ENCODE data around the gene AGK. TPM values are rescaled to one million over a fixed set of nuclear protein-coding genes. Genes with fewer than 3 reads are reported as not detected.

Gene AGK
- total and polyA plus RNA-seq, 2 of the 8 experiments (the other 6 are each of a cell fraction or from before 2014, with no cell fraction given) = 25.8 to 34.0 TPM

DNA sequence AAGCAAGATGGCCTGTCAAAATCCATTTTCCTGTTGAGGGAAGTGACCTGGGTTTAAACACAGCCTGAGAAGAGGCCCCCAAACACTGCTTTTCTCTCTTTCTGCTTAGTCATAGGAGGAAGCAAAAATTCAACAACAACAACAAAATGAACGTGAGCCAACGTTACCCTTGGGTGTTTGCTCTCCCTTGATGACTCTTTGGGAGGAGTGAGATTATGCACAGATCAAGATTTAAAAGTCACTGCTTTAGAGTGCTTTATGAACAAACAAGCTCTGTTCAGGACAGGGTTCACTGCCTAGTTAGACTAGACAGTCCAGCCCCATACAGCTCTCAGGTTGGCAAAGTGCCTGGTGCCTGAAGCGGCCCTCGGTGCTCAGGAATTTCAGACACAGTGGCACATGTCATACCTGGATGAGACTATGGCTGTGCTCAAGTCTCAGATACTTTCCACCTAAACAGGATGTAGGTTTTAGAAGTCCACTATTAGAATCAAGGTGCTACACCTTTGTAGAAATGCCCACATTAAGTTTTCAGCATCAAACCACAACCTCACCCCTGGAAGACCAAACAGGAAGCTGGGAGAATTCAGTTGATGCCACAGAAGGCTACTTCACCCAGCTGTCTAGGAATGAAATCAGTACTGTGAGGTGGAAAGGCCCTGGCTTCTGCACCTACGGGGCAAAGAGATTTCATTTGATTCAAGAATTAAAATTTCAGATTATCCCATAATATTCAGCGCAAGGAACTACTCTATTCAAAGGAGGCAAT, 112.1 kb downstream of the AGK start:
- Histone ChIP-seq H3K18ac (ENCODE audit: extremely low read depth, low read length) (no peak overlapping the region), H2AK5ac (ENCODE audit: low read depth, low read length) (no peak overlapping the region), H2BK12ac (ENCODE audit: low read depth, low read length) (no peak overlapping the region), H3K23me2 (ENCODE audit: low read depth, low read length) (no peaks in the 10 kb centered on the region), H3K23ac (ENCODE audit: insufficient read length) (no peak overlapping the region), H3K36me3 (ENCODE audit: control insufficient read depth in 2 of 4, insufficient read depth in 4 of 4, low read length in 3 of 4) (peaks cover 2 to 35% (median 19%) of the 10 kb centered on the region in 4 experiments; a peak in 7 of 8 replicates), H2BK5ac (ENCODE audit: low read depth, low read length) (no peak overlapping the region), H3K4me2 (ENCODE audit: insufficient read depth in 1 of 2, low read depth in 2 of 2, low read length in 2 of 2) (no peak overlapping the region), H4K91ac (replicated peaks; ENCODE audit: insufficient read length, low read length) (no peak overlapping the region), H3K27me3 (replicated peaks in 1 of 4; ENCODE audit: control insufficient read depth in 3 of 4, extremely low read depth in 1 of 4, insufficient read depth in 3 of 4, low read length in 3 of 4) (no peaks in the 10 kb centered on the region), H3K4me1 (replicated peaks in 1 of 4; ENCODE audit: control insufficient read depth in 3 of 4, insufficient read depth in 4 of 4, low read length in 3 of 4) (no peaks in the 10 kb centered on the region), H3K79me1 (ENCODE audit: low read depth, low read length) (no peaks in the 10 kb centered on the region; the same call in none of the 2 replicates), H3K14ac (ENCODE audit: insufficient read length) (no peak overlapping the region), H3K4me3 (ENCODE audit: extremely low read depth in 1 of 4, insufficient read depth in 2 of 4, low read depth in 3 of 4, low read length in 4 of 4) (no peak overlapping the region), H3K4ac (replicated peaks; ENCODE audit: insufficient read length, low read depth, low read length) (no peak overlapping the region), H2BK20ac (ENCODE audit: low read length) (no peak overlapping the region), H2AFZ (ENCODE audit: low read length) (no peak overlapping the region), H4K8ac (ENCODE audit: extremely low read depth, insufficient read depth, low read length) (no peak overlapping the region), H3K56ac (replicated peaks; ENCODE audit: insufficient read length, low read depth, low read length) (no peak overlapping the region), H3K9ac (replicated peaks in 1 of 4; ENCODE audit: extremely low read depth in 1 of 4, low read depth in 3 of 4, low read length in 3 of 4) (no peak overlapping the region), H2BK15ac (ENCODE audit: low read length) (no peak overlapping the region), H3K9me3 (ENCODE audit: insufficient read depth in 2 of 2, low read depth in 1 of 2, low read length in 1 of 2) (no peaks in the 10 kb centered on the region), H3K27ac (ENCODE audit: low read depth, low read length) (no peak overlapping the region), H4K5ac (ENCODE audit: insufficient read length, low read depth, low read length) (no peak overlapping the region), H3K79me2 (ENCODE audit: control insufficient read depth in 1 of 2, insufficient read depth in 2 of 2, low read length in 2 of 2) (no peaks in the 10 kb centered on the region), H4K20me1 (replicated peaks in 1 of 2; ENCODE audit: control insufficient read depth in 1 of 2, insufficient read depth in 2 of 2, low read length in 2 of 2) (no peaks in the 10 kb centered on the region), H2BK120ac (replicated peaks; ENCODE audit: low read depth, low read length) (no peak overlapping the region)
- POLR2A ChIA-PET (ENCODE audit: partially characterized antibody) = interaction anchor here (1.7 kb wide), 1 partner anchor 11 kb away, joined by 5 read pairs; no protein-coding TSS in a partner anchor
- DNase-seq (ENCODE audit: low read depth in 1 of 2, low spot score in 2 of 2) = no peak
- 81% methylated on average over 6 of the region's 6 CpGs; no CpG with 5 or more reads in 1 of the 2 experiments for WGBS, 2 experiments (ENCODE audit: extremely low coverage in 1 of 2, insufficient coverage in 1 of 2, insufficient read length in 1 of 2, insufficient replicate concordance in 2 of 2, low coverage in 1 of 2, low lambda C conversion rate in 2 of 2, missing lambda C conversion rate in 1 of 2)
- CTCF ChIA-PET (ENCODE audit: partially characterized antibody) = interaction anchor here (0.7 to 6.5 kb wide), 4 partner anchors 9 to 35 kb away, joined by 3 to 47 read pairs (median 4); no protein-coding TSS in a partner anchor
- no peak for FAIRE-seq
